Measurements from ENCODE around the gene TAPBPL. TPM values are rescaled to one million over a fixed set of nuclear protein-coding genes. Genes with fewer than 3 reads are reported as not detected.

The TAPBPL gene
- total and polyA plus RNA-seq, 9 donors, result 10.3 to 37.5 (median 16.5) TPM

DNA sequence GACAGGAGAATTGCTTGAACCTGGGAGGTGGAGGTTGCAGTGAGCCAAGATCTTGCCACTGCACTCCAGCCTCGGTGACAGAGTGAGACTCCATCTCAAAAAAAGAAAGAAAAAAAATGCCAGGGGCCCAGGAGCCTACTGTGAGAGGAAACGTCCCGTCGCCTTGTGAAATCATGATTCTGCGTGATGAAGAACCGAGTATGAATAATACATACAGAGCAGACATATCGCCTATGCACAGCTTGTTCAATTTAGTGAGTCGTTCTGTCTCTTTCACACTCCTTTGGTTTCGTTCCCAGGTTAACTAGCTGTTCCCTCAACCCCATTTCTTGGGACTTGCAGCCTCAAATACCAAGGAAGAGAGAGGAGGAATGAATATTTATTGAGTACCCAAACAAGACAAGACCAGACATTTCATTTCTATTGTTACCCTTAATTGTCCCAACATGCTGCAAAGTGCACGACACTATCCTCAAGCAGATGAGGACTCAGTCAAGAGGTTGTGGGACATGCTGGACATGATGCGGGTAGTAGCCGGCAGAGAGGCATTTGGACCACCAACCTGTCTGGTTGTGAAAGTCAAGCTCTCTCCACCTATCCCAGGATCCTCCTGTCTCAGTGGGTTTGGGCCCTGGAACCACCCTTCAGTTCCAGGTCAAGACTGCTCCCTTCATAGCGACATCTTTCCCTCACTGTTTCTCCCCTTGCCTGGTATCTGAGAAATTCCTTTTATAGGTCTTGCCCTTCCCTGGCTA, 15.7 kb upstream of the TAPBPL start:
- no peaks in the 10 kb centered on the region for H3K9me3 ChIP-seq
- intact Hi-C loops (cut with DNase I), result no loop called here
- TF ChIP-seq EP300 (IDR thresholded peaks at IDR 0.05) (no peak), POLR2A (IDR thresholded peaks at IDR 0.05) (no peak)
- TF ChIP-seq, protein P1, sequence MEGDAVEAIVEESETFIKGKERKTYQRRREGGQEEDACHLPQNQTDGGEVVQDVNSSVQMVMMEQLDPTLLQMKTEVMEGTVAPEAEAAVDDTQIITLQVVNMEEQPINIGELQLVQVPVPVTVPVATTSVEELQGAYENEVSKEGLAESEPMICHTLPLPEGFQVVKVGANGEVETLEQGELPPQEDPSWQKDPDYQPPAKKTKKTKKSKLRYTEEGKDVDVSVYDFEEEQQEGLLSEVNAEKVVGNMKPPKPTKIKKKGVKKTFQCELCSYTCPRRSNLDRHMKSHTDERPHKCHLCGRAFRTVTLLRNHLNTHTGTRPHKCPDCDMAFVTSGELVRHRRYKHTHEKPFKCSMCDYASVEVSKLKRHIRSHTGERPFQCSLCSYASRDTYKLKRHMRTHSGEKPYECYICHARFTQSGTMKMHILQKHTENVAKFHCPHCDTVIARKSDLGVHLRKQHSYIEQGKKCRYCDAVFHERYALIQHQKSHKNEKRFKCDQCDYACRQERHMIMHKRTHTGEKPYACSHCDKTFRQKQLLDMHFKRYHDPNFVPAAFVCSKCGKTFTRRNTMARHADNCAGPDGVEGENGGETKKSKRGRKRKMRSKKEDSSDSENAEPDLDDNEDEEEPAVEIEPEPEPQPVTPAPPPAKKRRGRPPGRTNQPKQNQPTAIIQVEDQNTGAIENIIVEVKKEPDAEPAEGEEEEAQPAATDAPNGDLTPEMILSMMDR (IDR thresholded peaks at IDR 0.05), result no peak
- no peaks in the 10 kb centered on the region for H3K36me3 ChIP-seq
- H3K27me3 ChIP-seq, result no peaks in the 10 kb centered on the region
- H3K4me3 ChIP-seq, result no peak overlapping the region
- no peak overlapping the region for H3K27ac ChIP-seq
- 85 to 93% (median 89%) methylated on average over 13 of the region's 13 CpGs for WGBS, 3 donors
- DNase-seq, result peak in 1 of 5 donors; percentile 8
- no peaks in the 10 kb centered on the region for H3K4me1 ChIP-seq (ENCODE audit: insufficient read depth)

DNA sequence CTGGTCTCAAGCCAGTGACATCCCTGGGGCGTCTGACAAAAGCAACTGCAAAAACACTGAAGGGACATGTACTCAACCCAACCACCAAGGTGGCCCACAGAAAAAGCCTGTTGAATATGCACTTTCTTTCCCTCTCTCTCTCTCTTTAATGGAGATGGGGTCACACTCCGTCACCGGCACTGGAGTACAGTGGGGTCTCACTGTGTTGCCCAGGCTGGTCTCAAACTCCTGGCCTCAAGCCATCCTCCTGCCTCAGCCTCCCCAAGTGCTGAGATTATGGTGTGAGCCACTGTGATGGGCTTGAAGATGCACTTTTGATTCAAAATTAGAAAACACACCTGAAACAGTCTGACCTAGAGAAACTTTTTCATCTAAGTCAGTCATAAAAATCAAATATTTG, 14.3 kb upstream of the TAPBPL start:
- WGBS, 3 donors, result 74 to 89% (median 87%) methylated on average over 3 of the region's 3 CpGs
- Histone ChIP-seq H3K4me3 (no peak overlapping the region), H3K9me3 (no peaks in the 10 kb centered on the region), H3K27me3 (no peaks in the 10 kb centered on the region), H3K27ac (no peak overlapping the region), H3K36me3 (no peaks in the 10 kb centered on the region), H3K4me1 (ENCODE audit: insufficient read depth) (no peaks in the 10 kb centered on the region)
- intact Hi-C loops (cut with DNase I), result no loop called here
- DNase-seq, result peak in 1 of 5 donors; percentile 2
- TF ChIP-seq POLR2A (IDR thresholded peaks at IDR 0.05), result no peak

DNA sequence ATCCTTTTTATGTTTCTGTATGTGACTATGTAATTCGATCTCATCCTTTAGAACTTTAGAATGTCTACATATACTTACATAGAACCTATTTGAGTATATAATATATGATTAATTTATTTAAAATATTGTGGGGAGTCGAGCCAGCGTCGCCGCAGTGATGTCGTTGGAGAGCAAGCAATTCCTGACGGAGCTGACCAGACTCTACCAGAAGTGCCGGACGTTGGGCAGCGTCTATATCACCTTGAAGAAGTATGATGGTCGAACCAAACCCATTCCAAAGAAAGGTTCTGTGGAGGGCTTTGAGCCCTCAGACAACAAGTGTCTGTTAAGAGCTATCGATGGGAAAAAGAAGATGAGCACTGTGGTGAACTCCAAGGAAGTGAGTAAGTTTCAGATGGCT, 13.5 kb upstream of the TAPBPL start:
- intact Hi-C loops (cut with DNase I), result no loop called here
- H3K4me1 ChIP-seq (ENCODE audit: insufficient read depth), result no peaks in the 10 kb centered on the region
- H3K27me3 ChIP-seq, result no peaks in the 10 kb centered on the region
- no peak overlapping the region for H3K27ac ChIP-seq
- no peaks in the 10 kb centered on the region for H3K36me3 ChIP-seq
- H3K9me3 ChIP-seq, result no peaks in the 10 kb centered on the region
- TF ChIP-seq POLR2A (IDR thresholded peaks at IDR 0.05) (no peak), EP300 (IDR thresholded peaks at IDR 0.05) (no peak)
- TF ChIP-seq, protein P1 (IDR thresholded peaks at IDR 0.05), result no peak
- WGBS, 3 donors, result 87 to 88% (median 88%) methylated on average over 12 of the region's 12 CpGs
- H3K4me3 ChIP-seq, result no peak overlapping the region
- peak in 2 of 5 donors; percentile 9 to 15 for DNase-seq

DNA sequence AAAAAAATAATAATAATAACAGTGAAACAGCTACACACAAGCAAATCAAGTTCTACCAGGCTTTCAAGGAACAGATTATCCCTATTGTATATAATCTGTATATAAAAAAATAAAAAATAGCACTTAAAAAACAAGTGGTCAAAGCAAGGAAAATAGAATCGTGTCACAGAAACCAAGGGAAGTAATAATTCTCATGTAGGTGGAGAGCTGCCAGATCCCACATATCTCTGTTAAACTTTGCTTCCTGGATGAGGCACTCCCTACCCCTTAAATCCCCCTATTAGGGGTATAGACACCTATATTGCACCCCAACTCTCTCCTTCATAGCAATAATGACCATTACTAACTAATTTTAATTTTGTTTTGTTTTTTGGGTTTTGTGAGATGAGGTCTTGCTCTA, 11.5 kb upstream of the TAPBPL start:
- no peak for DNase-seq
- H3K27me3 ChIP-seq, result no peaks in the 10 kb centered on the region
- no peak overlapping the region for H3K4me3 ChIP-seq
- H3K36me3 ChIP-seq, result no peaks in the 10 kb centered on the region
- H3K9me3 ChIP-seq, result no peaks in the 10 kb centered on the region
- H3K27ac ChIP-seq, result no peak overlapping the region
- H3K4me1 ChIP-seq (ENCODE audit: insufficient read depth), result no peaks in the 10 kb centered on the region
- intact Hi-C loops (cut with DNase I), result no loop called here
- TF ChIP-seq POLR2A (IDR thresholded peaks at IDR 0.05), result no peak
- TF ChIP-seq EP300 (IDR thresholded peaks at IDR 0.05), result no peak
- TF ChIP-seq, protein P1 (IDR thresholded peaks at IDR 0.05), result no peak
- WGBS, 3 donors, result 43 to 50% (median 48%) methylated on average over 1 of the region's 1 CpG

DNA sequence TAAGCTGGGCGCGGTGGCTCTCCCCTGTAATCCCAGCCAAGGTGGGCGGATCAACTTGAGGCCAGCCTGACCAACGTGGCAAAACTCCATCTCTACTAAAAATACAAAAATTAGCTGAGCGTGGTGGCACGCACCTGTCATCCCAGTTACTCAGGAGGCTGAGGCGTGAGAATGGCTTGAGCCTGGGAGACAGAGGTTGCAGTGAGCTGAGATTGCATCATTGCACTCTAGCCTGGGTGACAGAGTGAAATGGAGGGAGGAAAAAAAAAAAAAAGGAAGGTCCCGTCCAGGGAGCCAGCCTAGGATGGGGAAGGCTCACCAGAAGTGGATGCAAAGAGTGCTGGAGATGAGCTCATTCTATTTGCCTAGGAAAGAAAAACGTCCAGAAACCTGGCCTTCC, 9.0 kb upstream of the TAPBPL start:
- no peaks in the 10 kb centered on the region for H3K4me1 ChIP-seq (ENCODE audit: insufficient read depth)
- no peaks in the 10 kb centered on the region for H3K36me3 ChIP-seq
- no peaks in the 10 kb centered on the region for H3K9me3 ChIP-seq
- no peak overlapping the region for H3K4me3 ChIP-seq
- intact Hi-C loops (cut with DNase I), result no loop called here
- no peak overlapping the region for H3K27ac ChIP-seq
- 78 to 81% (median 80%) methylated on average over 9 of the region's 9 CpGs for WGBS, 3 donors
- H3K27me3 ChIP-seq, result no peaks in the 10 kb centered on the region
- DNase-seq, result peak in 1 of 5 donors; percentile 3
- TF ChIP-seq EP300 (IDR thresholded peaks at IDR 0.05) (no peak), POLR2A (IDR thresholded peaks at IDR 0.05) (no peak)
- TF ChIP-seq, protein P1 (IDR thresholded peaks at IDR 0.05), result no peak

Measured in ovary (tissue), 9 donors.